Amniotic epithelial cell (primary cell): ENCODE data around the gene WDR83.
"Not testable (repeated sequence)": the region's sequence is repeated elsewhere in the genome, so short reads cannot be mapped to it uniquely, and the experiment has no call there.

Experiments used
- DNase-seq: peaks from one replicate; pipeline ENCODE4 v3.0.0-alpha.2; 2010; ENCODE audit warnings: low read depth

Gene WDR83

GRCh38 chr19:12656899-12657571, 9.6 kb upstream of the WDR83 start:
- no peak for DNase-seq

GRCh38 chr19:12657966-12658365, 8.6 kb upstream of the WDR83 start:
- DNase-seq, result no peak

- no peak for DNase-seq
Measured at GRCh38 chr19:12660980-12661379, 5.6 kb upstream of the WDR83 start.

GRCh38 chr19:12664406-12665280, 2.0 kb upstream of the WDR83 start:
- DNase-seq, result peak; percentile 30

- DNase-seq, result no peak
Measured at GRCh38 chr19:12665281-12665573, 1.4 kb upstream of the WDR83 start.

GRCh38 chr19:12665671-12666264, 839 bp upstream of the WDR83 start:
- DNase-seq, result no peak

GRCh38 chr19:12667731-12668302, 1.2 kb downstream of the WDR83 start:
- no peak for DNase-seq

DNA sequence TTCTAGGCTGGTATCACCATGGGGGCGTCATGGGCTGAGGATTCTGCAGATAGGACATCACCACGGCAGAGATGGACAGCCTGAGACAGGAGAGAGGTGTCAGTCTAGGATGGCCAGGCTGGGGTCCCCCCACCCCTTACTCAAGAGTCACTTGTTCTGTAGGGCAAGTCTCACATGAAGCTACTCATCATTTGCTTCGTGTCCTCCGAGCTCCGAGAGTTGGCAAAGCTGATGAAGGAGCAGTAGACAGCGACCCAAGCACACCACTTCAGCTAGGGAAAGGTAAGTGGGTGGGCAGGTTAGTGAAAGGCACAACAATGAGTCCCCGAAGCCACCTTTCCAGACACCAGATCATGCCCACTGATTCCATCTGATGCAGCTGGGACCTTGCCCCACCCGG, 1.7 kb downstream of the WDR83 start:
- DNase-seq, result no peak

- DNase-seq, result peak; percentile 68
Measured at GRCh38 chr19:12668932-12669269, 2.3 kb downstream of the WDR83 start.

DNA sequence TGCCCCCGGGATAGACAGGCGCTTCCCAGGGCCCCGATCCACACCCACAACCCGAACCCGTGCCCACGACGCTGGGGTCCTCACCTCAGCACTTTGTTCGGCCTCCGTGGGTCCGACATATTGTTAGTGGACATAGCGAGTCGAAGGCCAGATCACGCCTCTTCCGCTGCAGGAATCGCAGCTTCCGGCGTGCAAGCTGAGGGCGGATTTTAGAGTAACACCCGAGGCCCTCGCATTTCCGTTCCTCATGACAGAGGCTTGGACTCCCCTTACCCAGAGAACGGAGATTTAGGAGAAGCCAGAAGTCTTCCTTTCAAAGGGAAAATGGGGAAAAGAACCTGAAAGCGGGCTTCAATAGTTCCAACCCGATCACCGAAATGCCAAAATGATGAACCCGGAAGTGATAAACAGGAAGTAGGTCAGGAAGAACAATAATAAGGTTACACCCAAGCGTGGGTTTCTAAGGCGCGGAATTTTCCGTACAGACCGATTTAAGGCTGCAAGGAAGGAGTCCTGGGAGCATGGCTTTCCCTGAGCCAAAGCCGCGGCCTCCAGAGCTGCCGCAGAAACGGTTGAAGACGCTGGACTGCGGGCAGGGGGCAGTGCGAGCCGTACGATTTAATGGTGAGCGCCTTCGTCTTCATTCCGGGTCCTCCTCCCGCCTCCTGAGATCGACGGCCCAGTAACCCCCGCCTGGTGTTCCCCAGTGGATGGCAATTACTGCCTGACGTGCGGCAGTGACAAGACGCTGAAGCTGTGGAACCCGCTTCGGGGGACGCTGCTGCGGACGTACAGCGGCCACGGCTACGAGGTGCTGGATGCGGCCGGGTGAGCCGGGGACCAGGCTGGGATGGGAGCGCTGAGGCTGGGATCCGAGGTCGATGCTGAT, 2.9 kb downstream of the WDR83 start:
- DNase-seq, result peak; percentile 84

DNA sequence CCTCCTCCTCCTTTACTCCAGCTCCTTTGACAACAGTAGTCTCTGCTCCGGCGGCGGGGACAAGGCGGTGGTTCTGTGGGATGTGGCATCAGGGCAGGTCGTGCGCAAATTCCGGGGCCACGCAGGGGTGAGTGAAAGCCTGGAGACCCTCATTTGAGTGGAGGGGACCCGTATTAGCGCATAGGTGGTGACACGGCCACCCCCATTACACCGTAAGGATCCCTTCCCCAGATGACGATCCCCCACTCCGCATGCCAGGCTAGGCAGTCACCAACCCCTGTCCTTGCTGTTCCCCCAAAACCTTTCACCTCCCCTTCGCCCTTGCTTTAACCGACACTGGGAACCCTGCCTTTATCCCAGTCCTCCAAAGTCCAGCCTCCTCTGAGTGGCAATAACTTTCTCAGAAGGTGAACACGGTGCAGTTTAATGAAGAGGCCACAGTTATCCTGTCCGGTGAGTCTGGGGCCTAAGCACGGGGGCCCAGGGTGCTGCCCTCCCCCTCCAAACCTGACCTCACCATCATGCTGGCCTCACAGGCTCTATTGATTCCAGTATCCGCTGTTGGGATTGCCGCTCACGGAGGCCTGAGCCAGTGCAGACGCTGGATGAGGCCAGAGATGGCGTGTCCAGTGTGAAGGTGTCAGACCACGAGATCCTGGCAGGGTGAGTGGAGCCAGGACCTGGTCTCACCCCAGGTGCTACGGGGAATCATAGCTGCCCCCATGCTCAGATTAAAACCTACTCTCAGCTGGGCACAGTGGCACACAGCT, 3.7 kb downstream of the WDR83 start:
- DNase-seq, result no peak

GRCh38 chr19:12672744-12673143, 6.1 kb downstream of the WDR83 start:
- no peak for DNase-seq

DNA sequence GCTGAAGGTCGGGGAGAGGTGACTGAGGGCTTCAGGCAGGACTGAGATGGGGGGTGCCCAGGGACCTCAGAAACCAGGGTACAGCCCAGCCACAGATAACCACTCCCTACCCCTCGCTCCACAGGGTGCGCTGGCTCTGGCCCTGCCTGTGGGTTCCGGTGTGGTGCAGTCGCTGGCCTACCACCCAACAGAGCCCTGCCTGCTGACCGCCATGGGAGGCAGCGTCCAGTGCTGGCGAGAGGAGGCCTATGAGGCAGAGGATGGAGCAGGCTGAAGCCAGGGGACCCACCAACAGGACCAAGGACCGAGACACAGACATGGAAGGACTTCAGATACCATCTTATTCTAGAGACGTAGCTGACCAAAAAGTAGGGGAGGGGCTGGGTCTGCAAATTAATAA, 8.8 kb downstream of the WDR83 start:
- no peak for DNase-seq

GRCh38 chr19:12675940-12676339, 9.3 kb downstream of the WDR83 start:
- DNase-seq, result no peak

GRCh38 chr19:12676384-12676792, 9.8 kb downstream of the WDR83 start:
- DNase-seq, result peak; percentile 57

- no peak for DNase-seq
Measured at GRCh38 chr19:12676928-12677327, 10.3 kb downstream of the WDR83 start.

DNA sequence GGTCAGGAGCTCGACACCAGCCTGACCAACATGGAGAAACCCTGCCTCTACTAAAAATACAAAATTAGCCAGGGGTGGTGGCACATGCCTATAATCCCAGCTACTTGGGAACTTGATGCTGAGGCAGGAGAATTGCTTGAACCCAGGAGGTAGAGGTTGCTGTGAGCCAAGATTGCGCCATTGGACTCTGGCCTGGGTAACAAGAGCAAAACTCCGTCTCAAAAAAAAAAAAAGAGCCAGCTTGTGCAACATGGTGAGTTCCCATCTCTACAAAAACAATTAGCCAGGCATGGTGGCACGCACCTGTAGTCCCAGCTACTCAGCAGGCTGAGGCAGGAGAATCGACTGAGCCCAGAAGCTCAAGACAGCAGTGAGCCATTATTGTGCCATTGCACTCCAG, 11.4 kb downstream of the WDR83 start:
- DNase-seq, result not testable (repeated sequence)

DNA sequence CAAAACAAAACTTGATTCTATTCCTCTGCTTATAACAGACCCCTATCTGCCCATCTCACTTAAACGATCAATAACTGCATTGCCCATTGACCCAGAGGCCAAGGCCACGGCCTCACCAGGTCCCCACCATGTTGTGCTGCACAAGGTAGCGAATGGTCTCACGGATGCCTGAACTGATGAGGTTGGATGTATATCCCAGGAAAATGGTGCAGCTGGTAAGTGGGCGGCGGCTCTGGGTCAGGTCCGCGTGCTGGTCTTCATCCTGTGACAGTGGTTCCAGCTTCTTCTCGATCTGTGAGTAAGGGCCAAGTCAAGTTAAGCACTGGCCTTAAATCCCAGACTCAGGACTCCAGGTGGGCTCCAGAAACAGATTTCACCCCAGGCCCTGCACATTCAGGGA, 13.4 kb downstream of the WDR83 start:
- DNase-seq, result no peak

DNA sequence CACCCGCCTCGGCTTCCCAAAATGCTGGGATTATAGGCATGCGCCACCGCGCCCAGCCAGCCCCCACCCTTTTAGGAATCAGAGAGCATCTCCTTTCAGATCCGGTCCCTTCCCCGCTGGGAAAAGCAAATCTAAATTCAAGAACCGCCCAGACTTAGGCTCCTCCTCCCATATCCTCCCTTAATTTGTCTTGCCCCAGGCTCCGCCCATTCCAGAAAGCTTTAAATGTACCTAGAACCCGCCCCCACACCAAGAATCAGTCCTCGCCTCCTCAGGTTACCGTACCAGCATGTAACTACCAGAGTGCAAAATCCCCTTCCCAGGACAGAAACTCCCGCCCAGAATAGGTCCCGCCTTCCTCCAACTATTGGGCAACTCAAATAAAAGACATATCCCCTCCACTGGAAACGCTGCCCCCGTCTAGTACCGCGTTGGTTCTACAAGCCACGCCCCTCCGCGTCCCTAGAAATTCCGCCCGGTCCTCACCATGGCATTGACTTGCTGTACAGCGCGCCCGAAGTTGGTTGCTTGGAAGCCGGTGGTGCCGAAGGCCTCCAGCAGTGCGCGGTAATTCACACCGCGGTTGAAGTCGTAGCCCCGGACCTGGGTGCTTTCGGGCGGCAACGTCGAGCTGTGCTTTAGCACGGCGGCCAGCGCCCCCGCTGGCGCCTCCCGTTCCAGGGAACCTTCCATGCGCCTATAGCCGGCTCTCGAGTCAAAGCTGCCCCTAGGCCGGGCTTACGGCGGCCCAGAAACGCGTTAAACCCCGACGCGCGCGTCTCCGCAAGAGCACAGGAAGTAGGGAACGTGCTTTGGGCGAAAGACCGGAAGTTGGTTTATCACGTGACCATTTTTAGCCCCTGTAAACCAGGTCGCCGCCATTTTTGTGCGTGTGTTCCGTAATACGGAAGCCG, 14.7 kb downstream of the WDR83 start, which contains the start of gene DHPS:
TSS of gene DHPS (minus strand) at position 807 of the 914 bp plus-strand sequence. CDS start at position 693, 114 bp downstream.
- peak; percentile 98 for DNase-seq

DNA sequence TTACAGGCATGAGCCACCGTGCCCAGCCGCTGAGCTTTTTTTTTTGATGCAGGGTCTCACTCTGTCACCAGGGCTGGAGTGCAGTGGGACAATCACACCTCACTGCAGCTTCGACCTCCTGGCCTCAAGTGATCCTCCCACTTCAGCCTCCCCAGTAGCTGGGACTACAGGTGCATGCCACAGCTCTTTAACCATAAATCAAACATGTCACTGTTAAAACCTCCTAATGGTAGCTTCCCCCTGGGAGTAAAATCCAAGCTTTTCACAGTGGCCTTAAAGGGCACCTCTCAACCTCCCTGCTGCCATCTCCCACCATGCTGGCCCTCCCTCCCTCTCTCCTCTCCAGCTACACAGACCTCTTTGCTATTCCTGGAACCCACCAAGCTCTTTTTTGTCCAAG, 19.2 kb downstream of the WDR83 start:
- DNase-seq, result no peak
